OCI-LY7 (cell line): ENCODE results near the gene LRTM1.

Experiments
- CTCF ChIP-seq: fragments of 200-600 bp; sonication (generic); conservative IDR thresholded peaks from 2 replicates; pipeline ENCODE4 v1.5.1; 2014; ENCODE audit warnings: mild to moderate bottlenecking, antibody characterized with exemption, low read length, moderate library complexity, mixed read lengths
- EZH2phosphoT487 ChIP-seq: fragments of 200-600 bp; sonication (generic); IDR thresholded peaks from 2 replicates; pipeline ENCODE4 v1.6.1; 2018; ENCODE audit warnings: low read depth, borderline replicate concordance, mild to moderate bottlenecking, mixed run types, antibody characterized with exemption, low read length, moderate library complexity, mixed read lengths

GRCh38 chr3:54892168-54892567 lies 35.7 kb downstream of the LRTM1 start:
- TF ChIP-seq CTCF = no peak
- no peak for TF ChIP-seq EZH2phosphoT487
